Measurements from ENCODE around the gene AFAP1.
"Not testable (repeated sequence)": the region's sequence is repeated elsewhere in the genome, so short reads cannot be mapped to it uniquely, and the experiment has no call there.

AFAP1 gene

GRCh38 chr4:7928711-7929110 lies 10.9 kb downstream of the AFAP1 start:
- TF ChIP-seq CTCF (IDR thresholded peaks at IDR 0.05; ENCODE audit: control insufficient read depth, extremely low read depth, insufficient read depth) = no peak
- no peak for DNase-seq (ENCODE audit: low read depth)
- no peak overlapping the region for H3K4me3 ChIP-seq (ENCODE audit: low read depth, low read length)

GRCh38 chr4:7926822-7927221 lies 12.8 kb downstream of the AFAP1 start:
- TF ChIP-seq CTCF (IDR thresholded peaks at IDR 0.05; ENCODE audit: control insufficient read depth, extremely low read depth, insufficient read depth) = no peak
- no peak overlapping the region for H3K4me3 ChIP-seq (ENCODE audit: low read depth, low read length)
- DNase-seq (ENCODE audit: low read depth) = no peak

GRCh38 chr4:7924570-7924969 lies 15.1 kb downstream of the AFAP1 start:
- no peak overlapping the region for H3K4me3 ChIP-seq (ENCODE audit: low read depth, low read length)
- DNase-seq (ENCODE audit: low read depth) = no peak
- TF ChIP-seq CTCF (IDR thresholded peaks at IDR 0.05; ENCODE audit: control insufficient read depth, extremely low read depth, insufficient read depth) = no peak

- peak; percentile 1 for DNase-seq (ENCODE audit: low read depth)
- no peak overlapping the region for H3K4me3 ChIP-seq (ENCODE audit: low read depth, low read length)
- no peak for TF ChIP-seq CTCF (IDR thresholded peaks at IDR 0.05; ENCODE audit: control insufficient read depth, extremely low read depth, insufficient read depth)
Observed at GRCh38 chr4:7924163-7924562, 15.5 kb downstream of the AFAP1 start.

- DNase-seq (ENCODE audit: low read depth) = no peak
- no peak for TF ChIP-seq CTCF (IDR thresholded peaks at IDR 0.05; ENCODE audit: control insufficient read depth, extremely low read depth, insufficient read depth)
Observed at GRCh38 chr4:7922466-7922865, 17.2 kb downstream of the AFAP1 start.

GRCh38 chr4:7918981-7919380 lies 20.7 kb downstream of the AFAP1 start:
- no peak for TF ChIP-seq CTCF (IDR thresholded peaks at IDR 0.05; ENCODE audit: control insufficient read depth, extremely low read depth, insufficient read depth)

More at GRCh38 chr4:7922466-7922865, 17.2 kb downstream of the AFAP1 start:
- H3K4me3 ChIP-seq (ENCODE audit: low read depth, low read length) = no peak overlapping the region

GRCh38 chr4:7918187-7918586 lies 21.5 kb downstream of the AFAP1 start:
- not testable (repeated sequence) for DNase-seq (ENCODE audit: low read depth); H3K4me3 ChIP-seq (ENCODE audit: low read depth, low read length)

More at GRCh38 chr4:7918981-7919380, 20.7 kb downstream of the AFAP1 start:
- H3K4me3 ChIP-seq (ENCODE audit: low read depth, low read length) = no peak overlapping the region
- DNase-seq (ENCODE audit: low read depth) = no peak

Measured in LNCaP clone FGC (cell line).